Thyroid gland (tissue), 4 donors: ENCODE results near the gene BNC1.

Experiments used
- POLR2A ChIP-seq, 2 donors: fragments of 450-650 bp; IDR thresholded peaks; one replicate each; pipeline ENCODE4 v1.6.1; 2017; ENCODE audit warnings: antibody characterized with exemption in 2 of 2, mild to moderate bottlenecking in 2 of 2, moderate library complexity in 1 of 2
- TF ChIP-seq, protein P1 (sequence below), 6 experiments: fragments of 200-600 bp in 3 of 6; fragments of 450-650 bp in 3 of 6; sonication (generic) in 3 of 6; IDR thresholded peaks; one replicate each; pipeline ENCODE4 v1.5.1; 2016 to 2019; ENCODE audit warnings: antibody characterized with exemption in 6 of 6, mild to moderate bottlenecking in 2 of 6, inconsistent platforms in 1 of 6, moderate library complexity in 1 of 6

DNA sequence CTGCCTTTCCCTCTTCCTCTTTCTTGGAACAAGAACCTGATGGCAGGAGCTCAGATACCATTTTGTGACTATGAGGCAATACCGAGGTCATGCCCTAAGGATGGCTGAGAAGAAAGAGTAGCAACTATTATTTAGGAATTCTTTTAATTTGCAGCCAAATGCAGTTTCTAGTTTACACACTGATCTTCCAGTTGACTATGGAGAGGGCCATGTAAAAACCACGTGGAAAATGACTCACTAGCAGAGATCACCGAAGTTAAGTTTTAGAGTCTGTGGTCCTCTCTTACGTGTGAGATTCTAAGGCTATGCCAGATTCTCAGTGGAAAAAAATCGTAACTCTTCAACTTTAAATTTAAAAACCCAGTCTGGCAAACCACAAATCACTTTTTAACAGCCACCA lies 7.8 kb downstream of the BNC1 start:
- TF ChIP-seq, protein P1, sequence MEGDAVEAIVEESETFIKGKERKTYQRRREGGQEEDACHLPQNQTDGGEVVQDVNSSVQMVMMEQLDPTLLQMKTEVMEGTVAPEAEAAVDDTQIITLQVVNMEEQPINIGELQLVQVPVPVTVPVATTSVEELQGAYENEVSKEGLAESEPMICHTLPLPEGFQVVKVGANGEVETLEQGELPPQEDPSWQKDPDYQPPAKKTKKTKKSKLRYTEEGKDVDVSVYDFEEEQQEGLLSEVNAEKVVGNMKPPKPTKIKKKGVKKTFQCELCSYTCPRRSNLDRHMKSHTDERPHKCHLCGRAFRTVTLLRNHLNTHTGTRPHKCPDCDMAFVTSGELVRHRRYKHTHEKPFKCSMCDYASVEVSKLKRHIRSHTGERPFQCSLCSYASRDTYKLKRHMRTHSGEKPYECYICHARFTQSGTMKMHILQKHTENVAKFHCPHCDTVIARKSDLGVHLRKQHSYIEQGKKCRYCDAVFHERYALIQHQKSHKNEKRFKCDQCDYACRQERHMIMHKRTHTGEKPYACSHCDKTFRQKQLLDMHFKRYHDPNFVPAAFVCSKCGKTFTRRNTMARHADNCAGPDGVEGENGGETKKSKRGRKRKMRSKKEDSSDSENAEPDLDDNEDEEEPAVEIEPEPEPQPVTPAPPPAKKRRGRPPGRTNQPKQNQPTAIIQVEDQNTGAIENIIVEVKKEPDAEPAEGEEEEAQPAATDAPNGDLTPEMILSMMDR (IDR thresholded peaks at IDR 0.05), result no peak
- no peak for TF ChIP-seq POLR2A (IDR thresholded peaks at IDR 0.05)
